HG03521 (cell line): Measurements from ENCODE around the gene ATF6.
"Not testable (repeated sequence)": the region's sequence is repeated elsewhere in the genome, so short reads cannot be mapped to it uniquely, and the experiment has no call there.

Experiments used
- ATAC-seq: cut with Tn5 transposase; IDR thresholded peaks from one replicate; pipeline ENCODE4 v1.9.1; 2021; ENCODE audit warnings: mild to moderate bottlenecking, moderate library complexity; ENCODE audit not compliant: unreplicated experiment

ATF6 gene

DNA sequence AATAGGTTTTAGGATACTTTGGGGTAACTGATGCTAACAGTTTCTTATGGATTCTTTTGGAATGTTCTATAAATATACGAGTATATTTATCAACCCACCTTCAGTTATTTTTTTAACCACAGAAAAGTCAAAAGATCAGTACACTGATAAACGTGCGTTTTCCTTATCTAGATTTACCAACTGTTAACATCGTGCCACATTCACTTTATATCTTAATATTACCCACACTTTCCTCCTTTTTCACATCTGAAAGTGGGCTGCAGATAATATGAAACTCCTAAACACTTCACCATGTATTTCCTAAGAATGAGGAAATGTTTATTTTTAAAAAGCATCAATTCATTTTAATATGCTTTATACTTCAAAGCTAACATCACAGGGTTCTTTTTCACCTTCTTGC lies 7.7 kb downstream of the ATF6 start:
- no peak for ATAC-seq

DNA sequence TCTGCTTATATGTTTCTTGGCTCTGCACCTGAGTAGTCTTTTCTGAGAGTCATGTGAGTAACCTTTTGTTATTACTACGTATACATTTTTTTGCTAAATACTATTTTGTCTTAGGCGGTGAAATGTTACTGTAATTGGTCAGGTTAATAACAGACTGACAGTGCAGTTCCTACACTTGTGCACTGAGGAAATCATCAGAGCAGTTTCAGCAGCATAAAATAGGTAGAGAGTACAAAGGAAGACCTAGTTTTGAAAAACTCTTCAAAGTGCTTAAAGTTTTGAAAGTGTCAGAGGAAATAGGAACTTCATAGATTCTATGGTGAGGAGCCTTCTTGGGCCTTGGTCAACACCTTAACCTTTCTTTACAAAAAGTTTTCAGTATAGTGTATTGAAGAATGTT lies 11.1 kb downstream of the ATF6 start:
- ATAC-seq: no peak

DNA sequence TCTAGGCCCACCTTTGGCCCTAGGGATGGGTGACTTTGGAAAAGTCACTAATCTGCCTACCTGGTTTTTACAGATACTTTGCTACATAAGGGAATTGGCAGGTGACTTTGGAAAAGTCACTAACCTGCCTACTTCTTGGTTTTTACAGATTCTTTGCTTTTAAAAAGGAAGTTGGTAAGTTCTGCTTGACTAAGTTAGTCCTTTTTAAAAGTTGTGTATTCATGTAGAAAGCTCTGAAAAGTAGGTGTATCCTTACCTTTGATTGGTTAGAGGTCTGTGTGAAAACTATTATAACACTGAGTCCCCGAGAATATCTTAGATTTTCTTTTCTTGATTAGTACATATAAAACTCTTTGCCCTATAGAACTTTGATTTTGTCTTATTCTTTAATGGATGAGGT lies 12.4 kb downstream of the ATF6 start:
- no peak for ATAC-seq

DNA sequence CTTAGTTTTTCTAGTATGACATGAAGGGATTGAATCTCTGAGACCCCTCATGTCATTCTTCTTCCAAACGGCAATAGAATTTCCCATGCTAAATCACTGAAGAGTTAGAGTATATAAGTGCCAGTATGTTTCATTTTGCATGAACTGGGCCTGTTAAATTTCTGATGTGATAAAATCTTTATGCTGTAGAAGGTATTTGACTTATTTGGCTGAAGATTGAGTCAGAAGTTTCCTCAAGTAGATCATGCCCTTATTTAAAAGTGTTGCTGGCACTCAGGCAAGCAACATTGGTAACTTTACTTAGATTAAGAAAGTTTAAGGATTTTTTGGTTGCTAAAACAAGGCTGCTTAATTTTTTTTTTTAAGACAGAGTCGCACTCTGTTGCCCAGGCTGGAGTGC lies 13.3 kb downstream of the ATF6 start:
- ATAC-seq: no peak

DNA sequence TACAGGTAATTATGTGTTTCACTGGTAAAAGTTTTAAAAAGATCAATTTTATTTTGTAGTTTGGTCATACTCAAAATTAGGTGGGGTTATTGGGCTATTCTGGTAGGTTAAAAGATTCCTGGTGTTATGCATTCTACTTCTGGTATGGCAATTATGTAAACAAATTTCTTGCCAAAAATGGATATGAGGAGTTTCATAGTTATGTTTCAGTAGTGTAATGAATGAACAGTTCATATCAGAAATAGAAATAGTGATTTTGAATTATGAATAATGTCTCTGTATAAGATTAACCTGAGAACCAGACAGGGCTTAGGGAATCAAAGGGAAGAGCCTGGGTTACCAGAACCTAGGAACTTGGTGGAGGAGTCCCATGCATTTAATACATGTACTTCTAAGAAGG lies 15.9 kb downstream of the ATF6 start:
- ATAC-seq: no peak

DNA sequence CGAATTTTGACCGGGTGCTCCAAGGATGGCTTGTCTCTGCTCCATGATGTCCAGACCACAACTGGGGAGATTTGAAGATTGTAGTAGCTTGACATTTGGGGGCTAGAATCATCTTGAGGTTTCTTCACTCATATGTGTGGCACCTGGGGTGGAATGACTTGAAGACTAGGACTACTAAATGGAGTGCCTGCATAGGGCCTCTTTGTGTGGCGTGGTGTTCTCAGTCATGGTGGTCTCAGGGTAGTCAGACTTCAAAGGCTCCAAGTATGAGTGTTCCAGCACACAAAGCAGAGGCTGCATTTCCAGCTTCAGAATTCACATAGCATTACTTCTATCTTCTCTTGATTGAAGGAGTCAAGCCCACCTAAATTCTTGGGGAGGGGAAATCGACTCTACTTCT lies 16.8 kb downstream of the ATF6 start:
- no peak for ATAC-seq

DNA sequence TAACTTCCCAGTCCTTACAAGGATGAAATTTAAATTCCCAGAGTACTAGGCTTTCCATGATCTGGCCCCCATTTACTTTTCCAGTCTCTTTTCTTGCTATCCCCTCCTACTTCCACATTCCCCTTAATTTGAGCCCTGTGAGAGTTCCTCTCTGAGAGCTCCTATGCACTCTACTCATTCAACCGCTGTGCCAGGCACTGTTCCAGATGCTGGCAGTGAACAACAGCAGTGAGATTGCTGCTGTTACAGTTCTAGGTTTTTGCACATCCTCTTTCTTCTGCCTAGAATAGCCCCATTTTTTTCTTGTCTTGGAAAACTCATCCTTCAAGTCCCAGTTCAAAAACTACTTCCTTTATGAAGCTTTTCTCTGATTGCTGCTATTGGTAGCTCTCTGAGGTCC lies 18.8 kb downstream of the ATF6 start:
- no peak for ATAC-seq

DNA sequence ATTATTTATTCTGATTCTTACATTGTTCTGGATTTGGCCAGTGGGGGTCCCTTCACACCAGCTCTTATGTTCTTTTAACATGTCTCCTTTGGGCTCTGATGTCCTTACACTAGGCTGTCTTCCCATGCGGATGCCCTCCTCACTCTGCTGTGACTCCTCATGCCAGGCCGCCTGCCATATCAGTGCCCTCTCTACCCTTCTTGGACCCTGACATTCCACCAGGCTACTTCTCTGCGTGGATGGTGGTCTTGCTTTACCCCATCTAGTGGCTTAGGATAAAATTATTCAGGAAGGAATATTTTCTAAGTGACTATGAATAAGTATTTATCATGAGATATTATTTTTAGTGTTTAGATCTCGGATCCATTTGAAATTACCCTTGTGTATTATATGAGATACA lies 21.2 kb downstream of the ATF6 start:
- ATAC-seq: no peak

DNA sequence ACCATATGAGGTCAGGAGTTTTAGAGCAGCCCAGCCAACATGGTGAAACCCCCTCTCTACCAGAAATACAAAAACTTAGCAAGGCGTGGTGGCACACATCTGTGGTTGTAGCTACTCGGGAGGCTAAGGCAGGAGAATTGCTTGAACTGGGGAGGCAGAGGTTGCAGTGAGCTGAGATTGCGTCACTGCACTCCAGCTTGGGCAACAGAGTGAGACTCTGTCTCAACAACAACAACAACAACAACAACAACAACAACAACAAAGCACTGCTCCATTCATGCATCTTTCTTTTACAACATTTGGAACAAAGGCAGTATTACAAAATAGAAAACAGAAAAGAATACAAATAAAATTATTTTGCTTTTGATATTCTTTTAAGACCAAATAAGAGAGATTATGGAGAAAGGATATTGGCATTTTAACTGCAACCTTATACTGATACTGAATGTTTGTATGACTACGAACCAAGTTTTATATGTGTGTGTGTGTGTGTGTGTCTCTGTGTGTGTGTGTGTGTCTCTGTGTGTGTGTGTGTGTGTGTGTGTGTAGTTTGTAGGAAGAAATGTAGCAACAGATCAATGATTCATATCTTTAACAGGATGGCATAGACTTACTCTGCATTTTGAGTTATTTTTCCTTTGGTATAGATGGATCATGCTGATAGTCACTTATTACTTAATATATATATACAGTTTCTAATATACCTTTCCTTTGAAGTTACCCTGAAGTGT lies 24.6 kb downstream of the ATF6 start:
- no peak for ATAC-seq

DNA sequence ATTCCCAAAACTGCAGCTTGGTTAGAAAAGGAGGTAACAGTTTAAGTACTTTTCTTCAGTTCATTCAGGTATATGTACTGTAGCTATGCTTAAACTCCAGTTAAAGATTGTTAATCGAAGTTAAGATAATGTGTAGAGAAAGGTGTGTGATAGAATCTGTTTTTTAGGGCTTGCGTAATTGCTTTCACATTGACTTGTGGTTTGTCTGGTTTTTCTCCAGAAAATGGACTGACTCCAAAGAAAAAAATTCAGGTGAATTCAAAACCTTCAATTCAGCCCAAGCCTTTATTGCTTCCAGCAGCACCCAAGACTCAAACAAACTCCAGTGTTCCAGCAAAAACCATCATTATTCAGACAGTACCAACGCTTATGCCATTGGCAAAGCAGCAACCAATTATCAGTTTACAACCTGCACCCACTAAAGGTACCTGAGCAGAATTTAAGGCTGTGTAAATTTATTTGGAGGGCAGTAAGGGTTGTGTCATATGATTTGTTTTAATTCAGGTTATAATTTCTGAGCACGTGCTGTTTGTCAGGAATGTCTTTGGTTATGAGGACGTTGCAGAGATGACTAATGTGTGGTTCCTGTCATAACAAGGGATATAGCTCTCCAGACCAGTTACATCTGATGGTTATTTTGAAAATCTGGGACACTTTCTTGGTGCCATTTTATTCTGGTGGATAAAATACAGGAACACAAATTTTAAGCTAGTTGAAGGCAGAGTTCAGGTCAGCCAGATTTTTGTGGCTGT lies 26.0 kb downstream of the ATF6 start:
- no peak for ATAC-seq

DNA sequence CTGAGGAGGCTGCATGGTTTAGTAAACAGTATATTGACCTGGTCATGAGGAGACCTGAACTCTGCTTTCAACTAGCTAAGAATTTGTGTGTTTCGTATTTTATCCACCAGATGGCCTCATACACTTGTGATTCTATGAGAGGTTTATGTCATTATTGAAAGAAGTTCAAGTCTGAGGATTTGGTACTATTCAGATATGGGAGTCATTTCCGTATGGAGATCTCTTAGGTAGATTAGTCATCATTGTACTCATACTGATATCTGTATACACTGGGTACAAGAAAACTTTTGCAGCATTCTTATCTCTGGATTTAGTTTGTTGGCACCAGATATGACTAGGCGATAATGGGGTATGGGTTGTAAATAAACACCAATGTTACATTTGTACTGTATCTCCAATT lies 26.6 kb downstream of the ATF6 start:
- ATAC-seq: peak; percentile 75

DNA sequence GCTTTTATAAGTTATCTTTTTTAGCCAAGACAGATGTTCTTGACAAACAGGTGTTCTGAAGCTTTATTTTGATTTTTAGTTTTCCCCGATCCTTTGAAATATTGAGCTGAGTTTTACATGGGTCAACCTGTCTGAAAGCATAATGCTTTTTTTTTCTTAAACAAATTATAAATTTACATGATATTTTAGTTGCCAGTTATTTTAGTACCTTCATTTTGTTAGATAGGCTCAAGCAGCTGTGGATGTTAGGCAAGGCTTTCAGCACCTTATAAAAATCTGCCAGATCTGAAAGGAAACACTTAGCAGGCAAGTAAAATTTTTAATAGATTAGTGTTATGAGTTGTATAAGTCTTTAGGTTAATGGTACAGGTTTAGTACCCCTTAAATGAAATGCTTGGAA lies 33.7 kb downstream of the ATF6 start:
- no peak for ATAC-seq

DNA sequence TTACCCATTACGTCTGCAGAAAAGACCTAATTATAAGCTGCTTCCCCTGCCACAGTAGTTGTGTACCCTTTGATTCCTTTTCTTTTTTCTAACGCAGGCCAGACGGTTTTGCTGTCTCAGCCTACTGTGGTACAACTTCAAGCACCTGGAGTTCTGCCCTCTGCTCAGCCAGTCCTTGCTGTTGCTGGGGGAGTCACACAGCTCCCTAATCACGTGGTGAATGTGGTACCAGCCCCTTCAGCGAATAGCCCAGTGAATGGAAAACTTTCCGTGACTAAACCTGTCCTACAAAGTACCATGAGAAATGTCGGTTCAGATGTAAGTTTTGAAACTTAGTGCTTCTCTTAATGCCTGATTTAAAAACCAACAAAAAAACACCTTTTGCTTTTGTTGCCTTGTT lies 35.8 kb downstream of the ATF6 start:
- ATAC-seq: no peak

DNA sequence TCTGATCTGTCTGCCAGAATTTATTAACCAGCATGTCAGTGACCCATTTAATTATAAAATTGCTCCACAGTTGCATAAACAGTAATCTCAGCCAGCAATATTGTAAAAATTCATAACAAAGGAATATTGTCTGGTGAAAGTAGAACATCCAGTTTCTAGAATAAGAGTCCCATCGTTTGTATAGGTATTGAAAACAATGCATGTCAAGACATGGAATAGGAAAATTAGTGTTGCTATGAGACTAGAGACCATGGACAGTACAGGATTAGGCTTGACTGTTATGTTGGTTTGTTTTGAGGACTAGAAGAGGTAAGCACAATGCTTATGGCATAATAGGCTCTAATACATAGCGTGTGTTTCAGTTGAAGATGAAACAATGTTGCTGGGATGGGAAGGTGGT lies 37.1 kb downstream of the ATF6 start:
- no peak for ATAC-seq

DNA sequence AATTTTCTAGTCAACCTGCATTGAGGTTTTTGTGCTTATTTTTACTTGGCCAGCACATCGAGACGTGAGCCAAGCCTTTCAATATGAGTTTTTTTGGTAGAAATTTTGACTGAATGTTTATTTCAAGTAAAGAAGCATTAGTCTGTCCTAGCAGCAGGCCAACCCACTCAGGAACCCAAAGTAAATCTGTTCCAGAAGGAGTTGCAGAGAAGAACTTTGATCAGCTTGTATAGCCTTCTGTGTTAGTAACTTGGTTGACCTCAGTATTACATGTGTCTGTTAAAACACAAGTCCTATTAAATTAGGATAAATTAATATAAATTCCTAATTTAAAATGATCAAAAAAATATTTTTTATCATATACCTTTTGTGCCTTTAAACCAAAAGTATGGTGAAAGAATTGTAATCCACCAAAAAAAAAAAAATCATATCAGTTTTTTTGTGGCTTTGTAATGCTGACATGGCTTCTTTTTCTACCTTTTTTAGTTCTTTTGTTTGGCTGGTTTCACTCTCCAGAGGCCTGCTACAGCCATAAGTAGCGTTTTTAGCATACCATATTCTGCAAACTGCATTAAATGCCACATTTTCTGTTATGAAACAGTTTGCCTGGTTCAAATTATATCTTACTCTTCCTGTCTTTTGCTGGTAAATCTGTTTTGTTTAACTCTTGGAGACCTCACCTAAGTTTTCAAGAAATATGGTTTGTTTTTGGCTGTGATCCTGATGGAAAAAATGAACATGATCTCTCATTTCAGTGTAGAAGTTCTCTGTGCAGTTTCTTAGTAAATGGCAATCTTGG lies 39.5 kb downstream of the ATF6 start:
- no peak for ATAC-seq

DNA sequence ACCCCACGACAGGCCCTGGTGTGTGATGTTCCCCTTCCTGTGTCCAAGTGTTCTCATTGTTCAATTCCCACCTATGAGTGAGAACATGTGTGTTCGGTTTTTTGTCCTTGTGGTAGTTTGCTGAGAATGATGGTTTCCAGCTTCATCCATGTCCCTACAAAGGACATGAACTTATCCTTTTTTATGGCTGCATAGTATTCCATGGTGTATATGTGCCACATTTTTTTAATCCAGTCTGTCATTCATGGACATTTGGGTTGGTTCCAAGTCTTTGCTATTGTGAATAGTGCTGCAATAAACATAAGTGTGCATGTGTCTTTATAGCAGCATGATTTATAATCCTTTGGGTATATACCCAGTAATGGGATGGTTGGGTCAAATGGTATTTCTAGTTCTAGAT lies 43.1 kb downstream of the ATF6 start:
- not testable (repeated sequence) for ATAC-seq

DNA sequence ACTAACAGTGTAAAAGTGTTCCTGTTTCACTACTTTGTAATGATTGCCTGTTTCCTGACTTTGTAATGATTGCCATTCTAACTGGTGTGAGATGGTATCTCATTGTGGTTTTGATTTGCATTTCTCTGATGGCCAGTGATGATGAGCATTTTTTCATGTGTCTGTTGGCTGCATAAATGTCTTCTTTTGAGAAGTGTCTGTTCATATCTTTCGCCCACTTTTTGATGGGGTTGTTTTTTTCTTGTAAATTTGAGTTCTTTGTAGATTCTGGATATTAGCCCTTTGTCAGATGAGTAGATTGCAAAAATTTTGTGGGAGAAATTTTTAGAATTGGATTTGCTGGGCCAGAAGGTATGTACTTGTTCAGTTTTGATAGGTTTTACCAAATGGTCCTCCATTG lies 43.5 kb downstream of the ATF6 start:
- ATAC-seq: not testable (repeated sequence)

DNA sequence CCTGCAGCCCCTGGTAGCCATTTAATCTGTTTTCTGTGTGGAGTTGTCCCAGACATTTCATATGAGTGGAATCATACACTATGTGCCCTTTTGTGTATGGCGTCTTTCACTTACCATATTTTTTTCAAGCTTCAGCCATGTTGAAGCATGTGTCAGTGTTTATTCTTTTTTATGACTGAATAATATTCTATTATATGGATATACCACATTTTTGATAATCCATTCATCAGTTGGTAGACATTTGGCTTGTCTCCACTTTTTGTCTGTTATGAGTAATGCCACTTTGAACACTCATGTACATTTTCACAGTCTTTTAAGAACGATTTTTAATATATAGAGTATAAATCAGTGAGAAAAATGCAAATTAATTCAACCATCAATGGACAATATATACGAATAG lies 44.7 kb downstream of the ATF6 start:
- ATAC-seq: no peak

DNA sequence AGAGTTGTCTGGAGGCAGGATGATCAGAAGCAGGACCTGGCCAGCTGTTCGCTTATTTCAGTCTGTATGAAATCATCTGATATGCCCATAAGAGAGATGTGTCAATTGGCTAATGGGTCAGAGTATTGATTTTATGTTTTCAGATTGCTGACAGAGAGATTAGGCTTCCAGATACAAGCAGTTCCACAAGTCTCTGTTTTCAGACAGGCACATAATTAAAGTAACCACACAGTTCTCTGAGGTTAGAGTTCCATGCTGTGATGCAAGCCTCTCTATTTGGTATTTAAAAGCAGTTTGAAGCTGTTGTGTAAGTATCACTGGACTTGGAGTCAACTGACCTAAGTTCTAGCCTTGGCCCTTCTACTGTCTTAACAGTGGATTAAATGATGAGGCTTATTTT lies 50.1 kb downstream of the ATF6 start:
- no peak for ATAC-seq

DNA sequence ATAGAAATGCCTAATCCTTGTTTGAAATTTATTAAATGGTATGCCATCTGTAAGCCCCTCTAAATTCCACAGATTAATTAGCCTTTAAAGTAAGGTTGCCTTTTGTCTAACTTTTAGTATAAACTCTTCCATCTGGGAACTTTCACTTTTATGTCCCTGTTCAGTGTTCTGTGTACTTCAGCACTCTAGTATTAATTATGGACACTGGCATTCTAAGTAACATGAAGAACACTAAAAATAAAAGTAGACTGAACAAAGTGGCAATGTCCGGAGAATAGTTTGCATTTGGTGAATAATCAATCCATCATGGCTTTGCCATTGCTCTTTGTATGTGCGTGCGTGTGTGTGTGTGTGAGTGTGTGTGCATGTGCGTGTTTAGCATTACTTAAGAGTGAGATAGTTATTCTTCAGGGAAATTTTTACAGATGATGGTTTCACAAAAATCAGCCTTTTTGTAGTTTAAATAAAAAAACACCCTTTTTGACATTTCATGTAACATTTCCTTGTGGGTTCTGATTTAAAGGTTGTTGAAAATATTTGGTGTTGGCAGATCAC lies 51.1 kb downstream of the ATF6 start:
- ATAC-seq: no peak

DNA sequence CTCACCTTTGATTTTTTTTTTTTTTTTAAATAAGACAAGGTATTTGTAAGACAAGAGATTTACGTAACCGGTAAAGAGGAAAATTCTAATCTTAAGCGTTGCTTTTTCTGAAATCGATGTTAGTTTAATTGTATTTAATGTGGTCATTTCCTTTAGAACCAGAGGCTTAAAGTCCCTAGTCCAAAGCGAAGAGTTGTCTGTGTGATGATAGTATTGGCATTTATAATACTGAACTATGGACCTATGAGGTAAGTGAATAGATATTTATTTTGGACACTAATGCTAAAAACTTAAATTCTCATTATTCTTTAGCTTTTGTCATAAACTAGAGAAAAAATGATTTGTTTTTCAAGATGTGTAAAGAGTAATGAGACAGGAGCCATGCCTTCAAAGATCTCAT lies 54.8 kb downstream of the ATF6 start:
- no peak for ATAC-seq

DNA sequence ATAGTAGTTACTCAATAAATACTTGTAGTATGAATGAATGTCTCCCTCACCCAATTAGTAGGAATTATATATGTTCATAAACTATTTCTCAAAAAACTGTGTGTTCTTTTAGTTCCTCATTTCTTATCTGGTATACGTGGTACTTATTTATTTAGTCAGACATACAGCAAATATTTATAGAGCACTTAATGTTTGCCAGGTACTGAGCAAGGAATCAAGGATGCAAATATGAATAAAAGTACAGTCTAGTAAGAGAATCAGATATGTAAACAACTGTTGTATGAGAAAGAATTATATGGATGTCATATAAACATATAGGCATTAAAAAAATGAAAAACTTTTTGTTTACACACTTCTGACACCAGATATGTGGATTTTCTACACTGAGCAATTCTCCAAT lies 58.5 kb downstream of the ATF6 start:
- ATAC-seq: no peak
